HCT116 (cell line): ENCODE measurements around the gene PTPRCAP.

Source experiments
- ATF3 ChIP-seq: IDR thresholded peaks from 2 replicates; pipeline ENCODE4 v1.6.1; 2012
- EGR1 ChIP-seq: IDR thresholded peaks from 2 replicates; pipeline ENCODE4 v1.6.1; 2012; ENCODE audit warnings: low read depth
- EZH2 ChIP-seq: fragments of 200-600 bp; sonication (generic); IDR thresholded peaks from 2 replicates; pipeline ENCODE4 v1.6.1; 2017; ENCODE audit warnings: antibody characterized with exemption, mixed run types
- EZH2phosphoT487 ChIP-seq: fragments of 200-600 bp; IDR thresholded peaks from 2 replicates; pipeline ENCODE4 v1.6.1; 2018; ENCODE audit warnings: antibody characterized with exemption, borderline replicate concordance
- POLR2A ChIP-seq: IDR thresholded peaks from 2 replicates; pipeline ENCODE4 v1.7.0; 2011; ENCODE audit warnings: borderline replicate concordance; ENCODE audit not compliant: insufficient read depth, insufficient read length; ENCODE audit errors: extremely low read depth
- POLR2AphosphoS5 ChIP-seq: IDR thresholded peaks from 2 replicates; pipeline ENCODE4 v1.6.1; 2011; ENCODE audit warnings: mild to moderate bottlenecking, low read depth, low read length, moderate library complexity
- ZFX ChIP-seq: fragments of 450-650 bp; IDR thresholded peaks from 2 replicates; pipeline ENCODE4 v1.6.1; 2017
- TF ChIP-seq, protein P1 (sequence below): IDR thresholded peaks from 2 replicates; pipeline ENCODE4 v1.6.1; 2012; ENCODE audit warnings: low read depth
- TF ChIP-seq, protein P2 (sequence below), 3 experiments: fragments of 200-600 bp in 1 of 3; sonication (generic) in 1 of 3; IDR thresholded peaks in 2 of 3; conservative IDR thresholded peaks in 1 of 3; 2 replicates each; pipeline ENCODE4 v1.5.1; 2012 to 2017; ENCODE audit warnings: low read depth in 2 of 3, low read length in 2 of 3, antibody characterized with exemption in 1 of 3, borderline replicate concordance in 1 of 3, control low read depth in 1 of 3, mild to moderate bottlenecking in 1 of 3, mixed read lengths in 1 of 3, mixed run types in 1 of 3, moderate library complexity in 1 of 3; ENCODE audit not compliant: insufficient read depth in 1 of 3

DNA sequence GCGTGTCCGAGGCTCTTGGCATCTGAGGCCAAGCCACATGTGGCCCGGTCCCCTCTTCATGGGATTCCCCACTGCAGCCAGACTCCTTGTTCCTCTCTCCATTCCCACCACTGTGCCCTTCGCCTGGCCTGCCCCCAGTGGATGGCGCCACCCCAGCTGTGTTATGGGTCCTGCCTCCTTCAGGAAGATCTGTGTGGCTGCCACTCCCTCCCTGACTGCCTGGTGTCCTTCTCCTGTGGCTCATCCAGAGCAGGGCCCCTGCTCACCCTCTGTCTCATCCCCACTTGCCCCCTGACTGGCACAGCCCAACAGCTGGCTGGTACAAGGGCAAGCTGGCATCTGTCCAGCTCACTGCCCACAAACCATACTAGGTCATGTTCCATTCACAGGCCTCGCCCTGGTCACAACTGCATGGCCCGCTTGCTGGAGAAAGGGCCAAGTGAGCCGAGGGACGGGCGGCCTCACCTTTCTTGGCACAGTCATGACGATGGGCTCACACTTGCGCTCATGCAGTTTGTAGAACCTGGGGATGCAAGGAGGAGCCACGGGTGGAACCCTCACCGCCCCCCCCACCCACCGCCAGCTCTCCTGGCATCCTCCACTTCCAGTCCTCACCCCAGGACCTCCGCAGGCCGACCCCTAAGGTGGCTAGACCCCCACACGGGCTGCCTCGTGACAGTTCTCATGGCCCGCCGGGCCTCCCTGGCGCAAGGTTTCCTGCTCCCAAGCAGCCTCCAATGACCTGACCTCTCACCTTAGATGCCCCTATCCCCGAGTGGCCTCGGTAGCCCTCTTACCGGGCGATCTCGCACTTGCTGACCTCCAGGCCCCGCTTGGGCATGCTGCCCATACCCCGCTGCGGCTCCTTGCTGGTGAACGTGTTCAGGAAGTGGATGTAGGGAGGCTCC, 2.1 kb upstream of the PTPRCAP start:
- TF ChIP-seq EGR1, result no peak
- TF ChIP-seq, protein P1, sequence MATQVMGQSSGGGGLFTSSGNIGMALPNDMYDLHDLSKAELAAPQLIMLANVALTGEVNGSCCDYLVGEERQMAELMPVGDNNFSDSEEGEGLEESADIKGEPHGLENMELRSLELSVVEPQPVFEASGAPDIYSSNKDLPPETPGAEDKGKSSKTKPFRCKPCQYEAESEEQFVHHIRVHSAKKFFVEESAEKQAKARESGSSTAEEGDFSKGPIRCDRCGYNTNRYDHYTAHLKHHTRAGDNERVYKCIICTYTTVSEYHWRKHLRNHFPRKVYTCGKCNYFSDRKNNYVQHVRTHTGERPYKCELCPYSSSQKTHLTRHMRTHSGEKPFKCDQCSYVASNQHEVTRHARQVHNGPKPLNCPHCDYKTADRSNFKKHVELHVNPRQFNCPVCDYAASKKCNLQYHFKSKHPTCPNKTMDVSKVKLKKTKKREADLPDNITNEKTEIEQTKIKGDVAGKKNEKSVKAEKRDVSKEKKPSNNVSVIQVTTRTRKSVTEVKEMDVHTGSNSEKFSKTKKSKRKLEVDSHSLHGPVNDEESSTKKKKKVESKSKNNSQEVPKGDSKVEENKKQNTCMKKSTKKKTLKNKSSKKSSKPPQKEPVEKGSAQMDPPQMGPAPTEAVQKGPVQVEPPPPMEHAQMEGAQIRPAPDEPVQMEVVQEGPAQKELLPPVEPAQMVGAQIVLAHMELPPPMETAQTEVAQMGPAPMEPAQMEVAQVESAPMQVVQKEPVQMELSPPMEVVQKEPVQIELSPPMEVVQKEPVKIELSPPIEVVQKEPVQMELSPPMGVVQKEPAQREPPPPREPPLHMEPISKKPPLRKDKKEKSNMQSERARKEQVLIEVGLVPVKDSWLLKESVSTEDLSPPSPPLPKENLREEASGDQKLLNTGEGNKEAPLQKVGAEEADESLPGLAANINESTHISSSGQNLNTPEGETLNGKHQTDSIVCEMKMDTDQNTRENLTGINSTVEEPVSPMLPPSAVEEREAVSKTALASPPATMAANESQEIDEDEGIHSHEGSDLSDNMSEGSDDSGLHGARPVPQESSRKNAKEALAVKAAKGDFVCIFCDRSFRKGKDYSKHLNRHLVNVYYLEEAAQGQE, result no peak
- no peak for TF ChIP-seq EZH2
- TF ChIP-seq POLR2AphosphoS5, result no peak; the same call in 1 of the 2 replicates
- TF ChIP-seq, protein P2, sequence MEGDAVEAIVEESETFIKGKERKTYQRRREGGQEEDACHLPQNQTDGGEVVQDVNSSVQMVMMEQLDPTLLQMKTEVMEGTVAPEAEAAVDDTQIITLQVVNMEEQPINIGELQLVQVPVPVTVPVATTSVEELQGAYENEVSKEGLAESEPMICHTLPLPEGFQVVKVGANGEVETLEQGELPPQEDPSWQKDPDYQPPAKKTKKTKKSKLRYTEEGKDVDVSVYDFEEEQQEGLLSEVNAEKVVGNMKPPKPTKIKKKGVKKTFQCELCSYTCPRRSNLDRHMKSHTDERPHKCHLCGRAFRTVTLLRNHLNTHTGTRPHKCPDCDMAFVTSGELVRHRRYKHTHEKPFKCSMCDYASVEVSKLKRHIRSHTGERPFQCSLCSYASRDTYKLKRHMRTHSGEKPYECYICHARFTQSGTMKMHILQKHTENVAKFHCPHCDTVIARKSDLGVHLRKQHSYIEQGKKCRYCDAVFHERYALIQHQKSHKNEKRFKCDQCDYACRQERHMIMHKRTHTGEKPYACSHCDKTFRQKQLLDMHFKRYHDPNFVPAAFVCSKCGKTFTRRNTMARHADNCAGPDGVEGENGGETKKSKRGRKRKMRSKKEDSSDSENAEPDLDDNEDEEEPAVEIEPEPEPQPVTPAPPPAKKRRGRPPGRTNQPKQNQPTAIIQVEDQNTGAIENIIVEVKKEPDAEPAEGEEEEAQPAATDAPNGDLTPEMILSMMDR (IDR thresholded peaks at IDR 0.05 in 2 of 3, conservative IDR thresholded peaks at IDR 0.05 in 1 of 3; ENCODE audit: borderline replicate concordance in 1 of 3, insufficient read depth in 1 of 3, low read depth in 2 of 3, low read length in 2 of 3), result peak; percentile 55 to 61 (median 57); a peak in 4 of 6 replicates
- TF ChIP-seq EZH2phosphoT487, result no peak
- no peak for TF ChIP-seq ATF3
- TF ChIP-seq ZFX, result no peak
- TF ChIP-seq POLR2A, result no peak
